Measurements from ENCODE around the gene CERS5.
"Not testable (repeated sequence)": the region's sequence is repeated elsewhere in the genome, so short reads cannot be mapped to it uniquely, and the experiment has no call there.

CERS5 gene

DNA sequence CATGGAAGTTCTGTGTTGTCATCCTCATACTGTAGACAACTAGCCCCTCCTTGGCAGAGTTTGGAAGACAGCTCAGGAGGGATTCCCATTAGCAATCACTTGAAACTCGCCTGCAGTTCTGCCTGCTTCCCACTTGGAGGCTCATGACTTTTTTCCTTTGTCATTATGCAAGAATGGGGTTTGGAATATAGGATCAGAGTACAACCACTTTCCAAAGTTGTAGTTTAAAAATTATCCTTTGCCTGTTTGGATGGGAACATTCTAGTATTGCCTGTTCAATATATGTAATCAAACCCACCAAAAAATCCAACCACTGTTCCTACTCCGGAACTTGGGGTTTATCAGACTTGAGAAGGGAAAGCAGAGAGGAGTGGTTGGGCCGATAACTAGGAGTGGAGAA lies 65.5 kb downstream of the CERS5 start:
- no peak for DNase-seq

DNA sequence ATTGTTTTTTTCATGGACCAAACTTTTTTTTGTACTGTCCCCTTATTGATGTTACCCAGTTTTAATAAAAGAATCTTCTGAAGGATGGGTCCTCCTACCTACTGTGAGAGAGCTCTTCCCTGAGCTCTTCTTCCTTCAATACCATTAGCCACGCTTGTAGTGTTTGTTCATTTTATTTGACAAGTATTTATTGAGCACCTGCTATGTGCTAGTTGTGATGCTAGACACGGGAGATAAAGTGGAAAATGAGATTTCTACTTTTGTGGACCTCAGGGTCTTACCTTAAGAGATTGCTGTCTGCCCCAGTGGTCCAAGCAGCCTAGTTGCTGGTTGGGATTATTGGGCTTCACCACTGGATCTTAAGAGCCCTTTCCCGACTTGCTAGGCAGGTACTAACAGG lies 66.6 kb downstream of the CERS5 start:
- DNase-seq = no peak

DNA sequence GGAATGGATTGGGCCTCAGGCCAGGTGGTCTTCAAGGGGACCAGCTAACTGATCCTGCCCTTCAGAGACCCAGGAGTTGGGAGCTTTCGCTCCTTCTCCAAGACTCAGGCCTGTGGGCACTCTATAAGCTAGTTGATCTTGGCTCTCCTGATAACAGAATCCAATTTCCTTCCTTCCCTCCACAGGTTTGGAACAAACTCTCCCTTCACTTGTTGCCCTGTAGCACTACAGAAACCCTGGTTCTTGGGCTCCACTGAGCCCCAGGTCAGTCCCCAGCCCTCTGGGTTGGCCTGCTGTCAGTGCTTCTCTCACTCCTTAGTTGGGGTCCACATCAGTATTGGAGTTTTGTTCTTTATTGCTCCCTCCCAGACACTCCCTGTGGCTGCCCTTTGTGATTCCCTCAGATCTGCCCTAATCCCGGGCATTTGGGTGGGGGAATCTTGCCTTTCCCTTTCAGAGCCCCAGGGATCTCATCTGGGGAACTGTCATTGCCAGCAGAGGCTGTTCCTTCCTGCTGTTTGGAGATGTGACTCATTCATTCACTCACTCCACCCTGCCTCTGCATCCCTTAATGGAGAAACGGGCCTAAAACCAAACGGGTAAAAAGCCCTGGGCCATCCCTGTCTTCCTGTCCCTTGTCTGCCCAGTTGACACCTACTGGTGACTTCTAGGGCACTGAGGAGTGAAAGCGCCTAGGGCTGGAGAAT lies 67.7 kb downstream of the CERS5 start:
- DNase-seq = no peak

GRCh38 chr12:50097952-50098351 lies 69.2 kb downstream of the CERS5 start:
- DNase-seq = no peak

DNA sequence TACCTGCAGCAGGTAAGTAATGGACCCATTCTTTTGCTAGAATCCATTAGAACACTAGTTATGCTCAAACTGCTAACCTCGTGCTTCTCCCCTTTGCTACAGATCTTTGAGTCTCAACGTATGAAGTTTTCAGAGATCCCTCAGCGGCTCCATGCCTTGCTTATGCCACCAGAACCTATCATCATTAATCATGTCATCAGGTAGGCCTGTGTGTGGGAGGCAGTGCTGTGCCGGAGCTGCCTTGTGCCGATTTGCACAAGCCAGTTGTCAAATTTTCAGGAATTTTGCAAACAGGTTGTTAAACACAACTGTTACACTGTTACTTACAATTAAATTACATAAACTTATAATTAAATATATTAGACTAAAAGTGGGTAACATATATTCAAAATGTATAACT lies 76.8 kb downstream of the CERS5 start:
- no peak for DNase-seq

DNA sequence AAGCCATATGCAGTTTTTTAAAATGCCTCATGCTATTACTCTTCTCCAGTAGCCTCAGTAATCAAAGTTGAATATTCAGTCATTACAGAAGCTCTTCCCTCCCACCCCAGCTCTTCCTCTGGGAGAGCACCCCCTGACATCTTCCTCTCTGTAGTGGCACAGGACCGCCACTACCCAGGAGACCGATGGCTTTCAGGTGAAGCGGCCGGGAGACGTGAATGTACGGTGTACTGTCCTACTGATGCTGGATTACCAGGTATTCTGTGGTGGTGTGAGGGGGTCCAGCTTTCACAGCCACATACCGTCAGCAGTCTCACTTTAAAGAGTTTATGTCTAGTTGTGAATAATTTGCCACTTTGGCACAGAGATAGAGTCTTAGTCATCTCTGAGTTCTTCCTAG lies 77.4 kb downstream of the CERS5 start:
- DNase-seq = no peak

DNA sequence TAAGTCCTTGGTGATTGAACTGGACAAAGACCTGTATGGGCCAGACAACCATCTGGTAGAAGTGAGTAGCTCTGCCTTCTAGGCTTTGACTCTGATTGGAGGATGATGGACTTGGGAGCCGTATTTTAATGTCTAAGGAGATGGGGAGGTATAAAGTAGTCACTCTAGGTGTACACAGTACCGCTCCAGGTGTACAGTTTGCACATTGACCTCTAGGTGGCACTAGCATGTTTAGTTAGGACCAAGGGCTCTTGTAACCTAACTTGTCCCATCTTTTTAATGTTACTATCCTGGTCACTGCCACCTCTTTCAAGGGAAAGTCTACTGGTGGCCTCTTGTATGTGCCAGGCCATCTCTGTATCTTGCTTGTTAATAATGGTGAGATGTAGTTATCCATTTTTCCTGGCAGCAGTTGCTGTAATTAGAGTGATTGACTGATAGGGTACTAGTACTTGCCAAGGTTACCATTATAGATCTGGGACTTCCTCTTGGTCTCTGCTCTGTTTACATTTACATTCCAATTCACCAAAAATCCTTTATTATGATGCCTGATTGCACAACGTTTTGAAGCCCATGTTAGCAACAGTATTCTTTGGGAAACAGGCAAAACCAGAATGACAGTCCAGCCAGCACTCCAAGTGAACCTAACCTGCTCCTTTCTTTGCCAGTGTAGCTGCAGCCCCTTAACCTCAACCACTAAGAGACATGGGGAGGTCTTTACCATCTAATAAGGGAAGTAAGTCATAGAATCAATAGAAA lies 78.4 kb downstream of the CERS5 start:
- peak; percentile 51 for DNase-seq

DNA sequence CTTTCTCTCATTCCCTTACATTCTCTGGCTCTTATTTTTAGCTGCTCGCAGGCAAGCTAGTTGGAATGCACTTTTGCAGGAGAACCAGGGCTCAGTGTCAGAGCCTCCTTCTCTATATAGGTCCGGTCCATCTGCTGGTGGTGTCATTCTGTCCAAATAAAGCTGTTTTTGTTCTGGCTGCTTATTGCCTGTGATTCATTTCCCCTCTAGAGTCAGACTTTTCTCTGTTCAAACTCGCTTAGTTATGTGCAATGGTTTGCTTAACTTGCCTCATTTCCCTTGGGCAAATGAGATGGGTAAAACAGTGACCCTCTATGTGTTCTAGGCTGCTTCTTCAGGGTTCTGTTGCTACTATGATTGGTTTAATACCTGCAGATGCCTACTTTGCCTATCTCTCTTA lies 79.2 kb downstream of the CERS5 start:
- no peak for DNase-seq

DNA sequence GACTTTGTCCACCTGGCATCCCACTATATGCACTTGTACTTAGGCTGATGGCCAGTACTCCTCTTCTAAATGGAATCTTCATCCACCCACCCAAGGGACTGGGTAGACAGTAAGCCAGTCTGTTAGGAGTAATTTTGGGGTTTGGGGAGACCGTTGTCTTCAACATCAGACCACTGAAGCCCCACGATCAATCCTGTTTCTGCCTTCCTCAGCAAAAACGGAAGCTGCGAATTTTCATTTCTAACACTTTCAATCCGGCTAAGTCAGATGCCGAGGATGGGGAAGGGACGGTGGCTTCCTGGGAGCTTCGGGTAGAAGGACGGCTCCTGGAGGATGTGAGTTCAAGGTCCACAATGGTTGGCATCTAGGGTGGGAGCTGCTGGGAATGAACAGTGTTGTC lies 80.0 kb downstream of the CERS5 start:
- DNase-seq = no peak

DNA sequence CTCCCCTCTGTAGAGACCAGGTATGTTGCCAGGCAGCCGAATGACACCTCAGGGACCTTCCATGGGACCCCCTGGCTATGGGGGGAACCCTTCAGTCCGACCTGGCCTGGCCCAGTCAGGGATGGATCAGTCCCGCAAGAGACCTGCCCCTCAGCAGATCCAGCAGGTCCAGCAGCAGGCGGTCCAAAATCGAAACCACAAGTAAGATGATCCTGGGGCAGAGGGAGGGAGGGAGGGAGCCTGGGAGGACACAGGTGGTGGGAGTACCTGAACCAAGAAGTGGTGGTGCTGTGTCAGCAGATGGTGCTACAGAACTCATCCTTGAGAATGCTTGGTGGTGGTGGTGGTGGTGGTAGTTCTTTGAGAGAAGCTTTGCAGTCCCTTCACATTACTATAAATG lies 81.0 kb downstream of the CERS5 start:
- no peak for DNase-seq

- DNase-seq = no peak
Observed at GRCh38 chr12:50085615-50086072, 81.5 kb downstream of the CERS5 start.

GRCh38 chr12:50084775-50085614 lies 82.2 kb downstream of the CERS5 start, which contains the start of gene SMARCD1:
SMARCD1 (plus strand) TSS chr12:50085342; CDS start chr12:50085370, 28 bp downstream.
- DNase-seq = peak; percentile 85

GRCh38 chr12:50084409-50084774 lies 82.8 kb downstream of the CERS5 start:
- not testable (repeated sequence) for DNase-seq

GRCh38 chr12:50083301-50083700 lies 83.9 kb downstream of the CERS5 start:
- DNase-seq = no peak

GRCh38 chr12:50082644-50083043 lies 84.5 kb downstream of the CERS5 start:
- no peak for DNase-seq

GRCh38 chr12:50081096-50081808 lies 85.9 kb downstream of the CERS5 start:
- no peak for DNase-seq

- no peak for DNase-seq
Observed at GRCh38 chr12:50079771-50080170, 87.4 kb downstream of the CERS5 start.
